Spleen (tissue), 11 donors: Measurements from ENCODE around the gene MIA2. TPM values are rescaled to one million over a fixed set of nuclear protein-coding genes. Genes with fewer than 3 reads are reported as not detected.
A peak's percentile ranks its signal among the peaks of the same experiment; 100 is the strongest.

Experiments
- DNase-seq: peaks from one replicate; pipeline ENCODE4 v3.0.0-alpha.2; 2020
- H3K27ac ChIP-seq, 8 donors: fragments of 200-600 bp; sonication (generic) in 7 of 8; 1 replicate in 4 of 8; 2 replicates in 4 of 8; pipeline versions ENCODE4 v1.5.0 to v1.8.0; 2016 to 2021; ENCODE audit warnings: inconsistent platforms in 4 of 8, mild to moderate bottlenecking in 4 of 8, moderate library complexity in 1 of 8
- H3K27me3 ChIP-seq, 7 donors: fragments of 200-600 bp; sonication (generic) in 6 of 7; replicated peaks in 1 of 7; 1 replicate in 4 of 7; 2 replicates in 3 of 7; pipeline versions ENCODE4 v1.5.0 to v1.8.0; 2016 to 2021; ENCODE audit warnings: inconsistent platforms in 3 of 7, mild to moderate bottlenecking in 1 of 7
- H3K36me3 ChIP-seq, 6 donors: fragments of 200-600 bp; sonication (generic) in 5 of 6; 1 replicate in 4 of 6; 2 replicates in 2 of 6; pipeline versions ENCODE4 v1.5.0 to v1.8.0; 2016 to 2021; ENCODE audit warnings: inconsistent platforms in 2 of 6
- H3K4me1 ChIP-seq, 6 donors: fragments of 200-600 bp; sonication (generic) in 5 of 6; 1 replicate in 3 of 6; 2 replicates in 3 of 6; pipeline versions ENCODE4 v1.5.0 to v1.8.0; 2016 to 2021; ENCODE audit warnings: inconsistent platforms in 3 of 6
- H3K4me3 ChIP-seq, 8 donors: fragments of 200-600 bp; sonication (generic) in 7 of 8; 1 replicate in 4 of 8; 2 replicates in 4 of 8; pipeline versions ENCODE4 v1.5.0 to v1.8.0; 2016 to 2021; ENCODE audit warnings: inconsistent platforms in 4 of 8, mild to moderate bottlenecking in 4 of 8, moderate library complexity in 2 of 8
- H3K9me3 ChIP-seq, 8 donors: fragments of 200-600 bp; sonication (generic) in 7 of 8; 1 replicate in 4 of 8; 2 replicates in 4 of 8; pipeline versions ENCODE4 v1.5.0 to v1.8.0; 2016 to 2021; ENCODE audit warnings: inconsistent platforms in 4 of 8
- POLR2A ChIP-seq, 3 donors: fragments of 450-650 bp; IDR thresholded peaks; one replicate each; pipeline ENCODE4 v1.5.1; 2017; ENCODE audit warnings: antibody characterized with exemption in 3 of 3, mild to moderate bottlenecking in 1 of 3
- POLR2AphosphoS5 ChIP-seq, 3 donors: sonication (generic); formaldehyde crosslinking; IDR thresholded peaks; one replicate each; pipeline ENCODE4 v1.5.1; 2017; ENCODE audit warnings: antibody characterized with exemption in 3 of 3
- WGBS, 5 donors: extraction: QIAGEN DNeasy Blood & Tissue Kit in 3 of 5; methylation state at CpG; one replicate each; pipeline versions ENCODE4 v1.1.5 to v1.1.7; 2013 to 2018; 5-methylcytosine and 5-hydroxymethylcytosine counted together
- intact Hi-C: fragments of 100-400 bp; cut with DNase I; formaldehyde crosslinking; loops from one replicate; pipeline ENCODE4 v1.15.0; 2023; ENCODE audit warnings: low total_unique reads
- polyA plus RNA-seq, 3 donors: library from polyadenylated mRNA; stranded (reverse); fragments of 200-250 nt; gene quantifications; one replicate each; pipeline ENCODE4 v1.2.1, GENCODE V29; 2013
- total RNA-seq, 7 donors: library from RNA; depleted of rRNA in 3 of 7; stranded (reverse); fragments of >200 nt in 3 of 7; fragmentation: NEBNext Ultra II Directional in 4 of 7; extraction: Animal tissue kit (Norgen Biotek cat#: 25700) in 4 of 7; gene quantifications; one replicate each; pipeline versions ENCODE4 v1.1.0 to v1.2.1, GENCODE V29; 2016 to 2021
- TF ChIP-seq, protein P1 (sequence below), 11 experiments: fragments of 200-600 bp in 7 of 11; fragments of 450-650 bp in 4 of 11; sonication (generic) in 4 of 11; IDR thresholded peaks in 8 of 11; conservative IDR thresholded peaks in 3 of 11; 1 replicate in 7 of 11; 2 replicates in 4 of 11; pipeline versions ENCODE4 v1.4.0 to v1.8.0; 2016 to 2021; ENCODE audit warnings: antibody characterized with exemption in 11 of 11, inconsistent platforms in 4 of 11, mild to moderate bottlenecking in 1 of 11
- donor health status: healthy with polysubstance abuse.
- donor health status: DM: no; HTN: no; CAD: no; lungs with moderate emphysema.
- donor health status: DM: no; HTN: no; CAD: no.
- donor health status: Bipolar disorder and iron deficiency.
- donor health status: healthy.
- donor health status: DM: no; HTN: no; CAD: no.
- donor health status: DM: yes; HTN: yes; CAD: no.

MIA2 gene
- total and polyA plus RNA-seq, 10 donors, result 18.3 to 31.3 (median 24.8) TPM

- intact Hi-C loops, result loop anchor here (10.0 kb wide), 1 partner anchor 100 kb away; no protein-coding TSS in a partner anchor
- Histone ChIP-seq H3K4me1 (peaks cover 25 to 43% (median 34%) of the 10 kb centered on the region in 6 donors), H3K27ac (no peak overlapping the region), H3K27me3 (no peaks in the 10 kb centered on the region), H3K9me3 (peaks cover 0 to 9% (median 3%) of the 10 kb centered on the region in 8 donors), H3K4me3 (peak overlapping the region in 1 of 8 donors; percentile 14), H3K36me3 (no peaks in the 10 kb centered on the region)
- DNase-seq, result no peak
- TF ChIP-seq POLR2A (IDR thresholded peaks at IDR 0.05) (no peak), POLR2AphosphoS5 (IDR thresholded peaks at IDR 0.05) (no peak)
- TF ChIP-seq, protein P1, sequence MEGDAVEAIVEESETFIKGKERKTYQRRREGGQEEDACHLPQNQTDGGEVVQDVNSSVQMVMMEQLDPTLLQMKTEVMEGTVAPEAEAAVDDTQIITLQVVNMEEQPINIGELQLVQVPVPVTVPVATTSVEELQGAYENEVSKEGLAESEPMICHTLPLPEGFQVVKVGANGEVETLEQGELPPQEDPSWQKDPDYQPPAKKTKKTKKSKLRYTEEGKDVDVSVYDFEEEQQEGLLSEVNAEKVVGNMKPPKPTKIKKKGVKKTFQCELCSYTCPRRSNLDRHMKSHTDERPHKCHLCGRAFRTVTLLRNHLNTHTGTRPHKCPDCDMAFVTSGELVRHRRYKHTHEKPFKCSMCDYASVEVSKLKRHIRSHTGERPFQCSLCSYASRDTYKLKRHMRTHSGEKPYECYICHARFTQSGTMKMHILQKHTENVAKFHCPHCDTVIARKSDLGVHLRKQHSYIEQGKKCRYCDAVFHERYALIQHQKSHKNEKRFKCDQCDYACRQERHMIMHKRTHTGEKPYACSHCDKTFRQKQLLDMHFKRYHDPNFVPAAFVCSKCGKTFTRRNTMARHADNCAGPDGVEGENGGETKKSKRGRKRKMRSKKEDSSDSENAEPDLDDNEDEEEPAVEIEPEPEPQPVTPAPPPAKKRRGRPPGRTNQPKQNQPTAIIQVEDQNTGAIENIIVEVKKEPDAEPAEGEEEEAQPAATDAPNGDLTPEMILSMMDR (IDR thresholded peaks at IDR 0.05 in 8 of 11, conservative IDR thresholded peaks at IDR 0.05 in 3 of 11), result no peak
- 6 to 11% (median 8%) methylated on average over 2 of the region's 2 CpGs for WGBS, 5 donors
Observed at GRCh38 chr14:39265033-39265432, 31.3 kb downstream of the MIA2 start.

DNA sequence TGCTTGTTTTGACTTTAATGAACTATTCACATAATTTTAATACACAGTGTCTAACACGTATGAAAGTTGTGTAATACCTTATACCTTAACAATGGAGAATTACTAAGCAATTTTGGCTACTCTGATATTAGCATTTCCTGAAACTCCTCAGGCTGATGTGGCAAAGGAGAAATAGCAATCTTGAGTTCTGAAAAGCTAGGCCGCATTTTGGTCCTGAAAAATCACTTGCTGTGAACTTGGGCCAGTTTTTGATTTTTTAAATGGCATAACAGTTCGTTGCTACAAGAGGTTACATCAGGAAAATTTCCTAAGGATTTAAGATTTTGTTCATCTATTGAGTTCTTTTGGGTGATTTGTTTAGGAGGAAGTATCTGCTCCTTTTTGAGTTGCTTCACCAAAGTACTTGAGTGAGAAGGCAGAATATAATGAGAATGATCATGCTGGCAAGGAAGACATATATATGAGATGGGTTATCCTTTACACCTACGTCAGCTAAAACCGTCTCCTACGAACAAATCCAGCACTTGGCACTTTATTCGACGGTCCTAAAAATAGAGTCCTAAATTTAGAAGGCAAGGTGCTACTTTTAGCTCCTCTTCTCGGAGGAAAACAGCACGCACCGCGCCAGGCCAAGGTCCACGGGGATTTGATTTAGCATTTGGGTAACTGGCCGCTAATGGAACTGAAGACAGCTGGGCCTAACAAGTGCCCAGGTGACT lies 32.2 kb downstream of the MIA2 start:
- WGBS, 5 donors, result 11 to 16% (median 12%) methylated on average over 14 of the region's 14 CpGs
- intact Hi-C loops, result loop anchor here (10.0 kb wide), 1 partner anchor 101 kb away; no protein-coding TSS in a partner anchor

GRCh38 chr14:39266525-39266870 lies 32.8 kb downstream of the MIA2 start:
- Histone ChIP-seq H3K4me1 (peaks cover 25 to 57% (median 41%) of the 10 kb centered on the region in 6 donors), H3K4me3 (peak overlapping the region; percentile 66 to 93 (median 84)), H3K36me3 (peaks cover 0 to under 1% (median 0%) of the 10 kb centered on the region in 6 donors), H3K27me3 (no peaks in the 10 kb centered on the region), H3K27ac (peak overlapping the region; percentile 98 to 99 (median 99)), H3K9me3 (peaks cover 0 to 10% (median 6%) of the 10 kb centered on the region in 8 donors)
- intact Hi-C loops, result loop anchor here (10.0 kb wide), 1 partner anchor 102 kb away; no protein-coding TSS in a partner anchor
- no peak for TF ChIP-seq POLR2A (IDR thresholded peaks at IDR 0.05)
- TF ChIP-seq, protein P1 (IDR thresholded peaks at IDR 0.05 in 8 of 11, conservative IDR thresholded peaks at IDR 0.05 in 3 of 11), result no peak
- TF ChIP-seq POLR2AphosphoS5 (IDR thresholded peaks at IDR 0.05), result no peak
- DNase-seq, result no peak
- WGBS, 5 donors, result 0 to 1% (median 0%) methylated on average over 12 to 31 of the region's 31 CpGs

More for the DNA sequence above, 32.2 kb downstream of the MIA2 start:
- Histone ChIP-seq H3K4me3 (peak overlapping the region; percentile 66 to 93 (median 84)), H3K36me3 (no peaks in the 10 kb centered on the region), H3K4me1 (peaks cover 25 to 52% (median 40%) of the 10 kb centered on the region in 6 donors), H3K27ac (peak overlapping the region; percentile 98 to 99 (median 99)), H3K9me3 (peaks cover 0 to 6% (median 3%) of the 10 kb centered on the region in 8 donors), H3K27me3 (no peaks in the 10 kb centered on the region)
- TF ChIP-seq, protein P1 (IDR thresholded peaks at IDR 0.05 in 8 of 11, conservative IDR thresholded peaks at IDR 0.05 in 3 of 11), result no peak
- no peak for TF ChIP-seq POLR2AphosphoS5 (IDR thresholded peaks at IDR 0.05)
- no peak for TF ChIP-seq POLR2A (IDR thresholded peaks at IDR 0.05)
- no peak for DNase-seq
